HG02610 (cell line): ENCODE results near the gene RNF224.
A peak's percentile ranks its signal among the peaks of the same experiment; 100 is the strongest.

Source experiments
- ATAC-seq: cut with Tn5 transposase; IDR thresholded peaks from one replicate; pipeline ENCODE4 v1.9.1; 2021; ENCODE audit warnings: mild to moderate bottlenecking, moderate library complexity; ENCODE audit not compliant: unreplicated experiment

RNF224 gene

GRCh38 chr9:137213160-137214060 is 13.9 kb upstream of the RNF224 start:
- no peak for ATAC-seq

- no peak for ATAC-seq
Observed at GRCh38 chr9:137214620-137215019, 12.7 kb upstream of the RNF224 start.

GRCh38 chr9:137215196-137215986 is 11.9 kb upstream of the RNF224 start:
- ATAC-seq = no peak

GRCh38 chr9:137216188-137216965 is 10.9 kb upstream of the RNF224 start:
- ATAC-seq = no peak

GRCh38 chr9:137217276-137218211 is 9.8 kb upstream of the RNF224 start:
- ATAC-seq = no peak

- no peak for ATAC-seq
Observed at GRCh38 chr9:137218212-137218753, 9.0 kb upstream of the RNF224 start.

- ATAC-seq = no peak
Observed at GRCh38 chr9:137218754-137219271, 8.5 kb upstream of the RNF224 start.

- no peak for ATAC-seq
Observed at GRCh38 chr9:137219757-137220316, 7.5 kb upstream of the RNF224 start.

GRCh38 chr9:137220317-137221094 is 6.8 kb upstream of the RNF224 start:
- ATAC-seq = no peak

- no peak for ATAC-seq
Observed at GRCh38 chr9:137221095-137221505, 6.2 kb upstream of the RNF224 start.

GRCh38 chr9:137221506-137222111 is 5.7 kb upstream of the RNF224 start:
- no peak for ATAC-seq

GRCh38 chr9:137222190-137223077 is 4.9 kb upstream of the RNF224 start, which contains the start of gene RNF208:
Gene RNF208, minus strand, starts transcription at chr9:137222240. Its CDS starts 1,028 bp downstream, at chr9:137221212.
- no peak for ATAC-seq

GRCh38 chr9:137223078-137223970 is 4.0 kb upstream of the RNF224 start:
- ATAC-seq = peak; percentile 60

GRCh38 chr9:137224830-137225694 is 2.2 kb upstream of the RNF224 start, which contains the start of gene CYSRT1:
Gene CYSRT1, plus strand, starts transcription at chr9:137225174. Its CDS starts 448 bp downstream, at chr9:137225622.
- no peak for ATAC-seq
